GM13977 (cell line): Measurements from ENCODE around the gene PLA2G4C.

Experiments used
- DNase-seq: peaks from one replicate; pipeline ENCODE4 v3.0.0; 2012; ENCODE audit warnings: low spot score
- CTCF ChIP-seq: IDR thresholded peaks from 2 replicates; pipeline ENCODE4 v1.5.1; 2012; ENCODE audit warnings: mild to moderate bottlenecking, control low read depth; ENCODE audit not compliant: insufficient read depth; ENCODE audit errors: extremely low read depth, missing control alignments
- in situ Hi-C: fragments of 300-500 bp; cut with MboI; formaldehyde crosslinking; loops from one replicate; pipeline ENCODE4 v1.12.0; 2022; ENCODE audit warnings: low sequenced_read_pairs, low pct_unique_long_range_greater_than_20kb, mixed read lengths, inconsistent platforms; ENCODE audit not compliant: unreplicated experiment

PLA2G4C gene

GRCh38 chr19:48025480-48025879 is 85.1 kb downstream of the PLA2G4C start:
- TF ChIP-seq CTCF: no peak
- no peak for DNase-seq
- in situ Hi-C loops: no loop called here

GRCh38 chr19:48023518-48023917 is 87.1 kb downstream of the PLA2G4C start:
- no peak for DNase-seq
- no peak for TF ChIP-seq CTCF
- in situ Hi-C loops: no loop called here

- TF ChIP-seq CTCF: no peak
- in situ Hi-C loops: no loop called here
- DNase-seq: no peak
These were observed 87.6 kb downstream of the PLA2G4C start for GRCh38 chr19:48023011-48023410.

- no peak for DNase-seq
- in situ Hi-C loops: no loop called here
- no peak for TF ChIP-seq CTCF
These were observed 89.9 kb downstream of the PLA2G4C start for GRCh38 chr19:48020686-48021085.

GRCh38 chr19:48010932-48011758 is 99.5 kb downstream of the PLA2G4C start:
- no peak for DNase-seq
- in situ Hi-C loops: no loop called here
- TF ChIP-seq CTCF: no peak

GRCh38 chr19:48006762-48007161 is 103.9 kb downstream of the PLA2G4C start:
- DNase-seq: no peak
- in situ Hi-C loops: no loop called here
- peak; percentile 2 for TF ChIP-seq CTCF
